Measurements from ENCODE around the gene B3GALT2.
"Not testable (repeated sequence)": the region's sequence is repeated elsewhere in the genome, so short reads cannot be mapped to it uniquely, and the experiment has no call there.

B3GALT2 gene

GRCh38 chr1:193192586-193192985 is 6.2 kb upstream of the B3GALT2 start:
- POLR2A ChIA-PET = no interaction called here
- DNase-seq = no peak
- Histone ChIP-seq H3K4me1 (ENCODE audit: control extremely low read depth in 1 of 4, control insufficient read depth in 4 of 4, insufficient read depth in 4 of 4, low read length in 3 of 4) (peaks cover 0 to 4% (median 0%) of the 10 kb centered on the region in 4 experiments), H3K27me3 (replicated peaks in 2 of 5; ENCODE audit: control insufficient read depth in 4 of 5, insufficient read depth in 5 of 5, low read length in 4 of 5) (no peaks in the 10 kb centered on the region), H3K4me3 (ENCODE audit: control insufficient read depth in 1 of 7, extremely low read depth in 1 of 7, insufficient read depth in 4 of 7, low read depth in 2 of 7, low read length in 6 of 7) (no peak overlapping the region), H3K36me3 (ENCODE audit: control insufficient read depth in 4 of 4, insufficient read depth in 4 of 4, low read length in 3 of 4) (peaks cover 3 to 12% (median 9%) of the 10 kb centered on the region in 4 experiments), H3K27ac (ENCODE audit: insufficient read depth in 1 of 2, low read depth in 1 of 2, low read length in 2 of 2, poor library complexity in 1 of 2, severe bottlenecking in 2 of 2) (no peak overlapping the region), H3K9me3 (ENCODE audit: control extremely low read depth in 1 of 5, control insufficient read depth in 4 of 5, insufficient read depth in 2 of 5, low read depth in 1 of 5, low read length in 4 of 5) (peaks cover 3 to 13% (median 6%) of the 10 kb centered on the region in 5 experiments)
- CTCF ChIA-PET = interaction anchor here (1.2 to 1.3 kb wide), 2 partner anchors 12 to 16 kb away, joined by 3 to 4 read pairs; no protein-coding TSS in a partner anchor
- WGBS (ENCODE audit: insufficient coverage) = 100% methylated on average over 8 of the region's 8 CpGs

GRCh38 chr1:193190096-193190744 is 3.8 kb upstream of the B3GALT2 start:
- peaks cover 3 to 13% (median 6%) of the 10 kb centered on the region in 5 experiments for H3K9me3 ChIP-seq (ENCODE audit: control extremely low read depth in 1 of 5, control insufficient read depth in 4 of 5, insufficient read depth in 2 of 5, low read depth in 1 of 5, low read length in 4 of 5)
- DNase-seq = peak; percentile 13 to 69 (median 62)
- H3K4me1 ChIP-seq (ENCODE audit: control extremely low read depth in 1 of 4, control insufficient read depth in 4 of 4, insufficient read depth in 4 of 4, low read length in 3 of 4) = peaks cover 0 to 12% (median 8%) of the 10 kb centered on the region in 4 experiments
- H3K4me3 ChIP-seq (ENCODE audit: control insufficient read depth in 1 of 7, extremely low read depth in 1 of 7, insufficient read depth in 4 of 7, low read depth in 2 of 7, low read length in 6 of 7) = no peak overlapping the region
- no peak overlapping the region for H3K27ac ChIP-seq (ENCODE audit: insufficient read depth in 1 of 2, low read depth in 1 of 2, low read length in 2 of 2, poor library complexity in 1 of 2, severe bottlenecking in 2 of 2)
- POLR2A ChIA-PET = no interaction called here
- CTCF ChIA-PET = interaction anchor here (1.2 to 2.3 kb wide), 2 partner anchors 9 to 32 kb away, joined by 3 to 10 read pairs; no protein-coding TSS in a partner anchor
- H3K36me3 ChIP-seq (ENCODE audit: control insufficient read depth in 4 of 4, insufficient read depth in 4 of 4, low read length in 3 of 4) = peaks cover 3 to 12% (median 9%) of the 10 kb centered on the region in 4 experiments
- no peaks in the 10 kb centered on the region for H3K27me3 ChIP-seq (replicated peaks in 2 of 5; ENCODE audit: control insufficient read depth in 4 of 5, insufficient read depth in 5 of 5, low read length in 4 of 5)

GRCh38 chr1:193189442-193190095 is 3.2 kb upstream of the B3GALT2 start:
- Histone ChIP-seq H3K27me3 (replicated peaks in 2 of 5; ENCODE audit: control insufficient read depth in 4 of 5, insufficient read depth in 5 of 5, low read length in 4 of 5) (no peaks in the 10 kb centered on the region), H3K9me3 (ENCODE audit: control extremely low read depth in 1 of 5, control insufficient read depth in 4 of 5, insufficient read depth in 2 of 5, low read depth in 1 of 5, low read length in 4 of 5) (peaks cover 1 to 13% (median 6%) of the 10 kb centered on the region in 5 experiments), H3K36me3 (ENCODE audit: control insufficient read depth in 4 of 4, insufficient read depth in 4 of 4, low read length in 3 of 4) (peaks cover 3 to 12% (median 7%) of the 10 kb centered on the region in 4 experiments), H3K27ac (ENCODE audit: insufficient read depth in 1 of 2, low read depth in 1 of 2, low read length in 2 of 2, poor library complexity in 1 of 2, severe bottlenecking in 2 of 2) (no peak overlapping the region), H3K4me1 (ENCODE audit: control extremely low read depth in 1 of 4, control insufficient read depth in 4 of 4, insufficient read depth in 4 of 4, low read length in 3 of 4) (peaks cover 0 to 12% (median 8%) of the 10 kb centered on the region in 4 experiments), H3K4me3 (ENCODE audit: control insufficient read depth in 1 of 7, extremely low read depth in 1 of 7, insufficient read depth in 4 of 7, low read depth in 2 of 7, low read length in 6 of 7) (no peak overlapping the region)
- 100% methylated on average over 1 of the region's 3 CpGs for WGBS (ENCODE audit: insufficient coverage)
- no peak for DNase-seq
- POLR2A ChIA-PET = interaction anchor here (0.5 kb wide), 1 partner anchor 63 kb away, joined by 6 read pairs; no protein-coding TSS in a partner anchor
- CTCF ChIA-PET = interaction anchor here (1.2 to 2.3 kb wide), 2 partner anchors 8 to 33 kb away, joined by 3 to 10 read pairs; no protein-coding TSS in a partner anchor

GRCh38 chr1:193188915-193189314 is 2.5 kb upstream of the B3GALT2 start:
- WGBS (ENCODE audit: insufficient coverage) = 100% methylated on average over 5 of the region's 7 CpGs
- POLR2A ChIA-PET = interaction anchor here (0.5 kb wide), 1 partner anchor 62 kb away, joined by 6 read pairs; no protein-coding TSS in a partner anchor
- H3K4me3 ChIP-seq (ENCODE audit: control insufficient read depth in 1 of 7, extremely low read depth in 1 of 7, insufficient read depth in 4 of 7, low read depth in 2 of 7, low read length in 6 of 7); H3K27me3 ChIP-seq (replicated peaks in 2 of 5; ENCODE audit: control insufficient read depth in 4 of 5, insufficient read depth in 5 of 5, low read length in 4 of 5); DNase-seq; H3K27ac ChIP-seq (ENCODE audit: insufficient read depth in 1 of 2, low read depth in 1 of 2, low read length in 2 of 2, poor library complexity in 1 of 2, severe bottlenecking in 2 of 2): not testable (repeated sequence)
- peaks cover 0 to 12% (median 8%) of the 10 kb centered on the region in 4 experiments for H3K4me1 ChIP-seq (ENCODE audit: control extremely low read depth in 1 of 4, control insufficient read depth in 4 of 4, insufficient read depth in 4 of 4, low read length in 3 of 4)
- H3K9me3 ChIP-seq (ENCODE audit: control extremely low read depth in 1 of 5, control insufficient read depth in 4 of 5, insufficient read depth in 2 of 5, low read depth in 1 of 5, low read length in 4 of 5) = peaks cover 1 to 13% (median 6%) of the 10 kb centered on the region in 5 experiments
- H3K36me3 ChIP-seq (ENCODE audit: control insufficient read depth in 4 of 4, insufficient read depth in 4 of 4, low read length in 3 of 4) = peaks cover 3 to 12% (median 7%) of the 10 kb centered on the region in 4 experiments
- CTCF ChIA-PET = interaction anchor here (0.9 kb wide), 1 partner anchor 30 kb away, joined by 3 read pairs; no protein-coding TSS in a partner anchor

GRCh38 chr1:193187114-193187513 is 701 bp upstream of the B3GALT2 start:
- ChIA-PET POLR2A (no interaction called here), CTCF (interaction anchor here (0.9 kb wide), 1 partner anchor 80 kb away, joined by 3 read pairs; no protein-coding TSS in a partner anchor)
- no CpG with 5 or more reads among the region's 1 CpG for WGBS (ENCODE audit: insufficient coverage)
- no peaks in the 10 kb centered on the region for H3K27me3 ChIP-seq (replicated peaks in 2 of 5; ENCODE audit: control insufficient read depth in 4 of 5, insufficient read depth in 5 of 5, low read length in 4 of 5)
- H3K27ac ChIP-seq (ENCODE audit: insufficient read depth in 1 of 2, low read depth in 1 of 2, low read length in 2 of 2, poor library complexity in 1 of 2, severe bottlenecking in 2 of 2) = no peak overlapping the region
- H3K4me1 ChIP-seq (ENCODE audit: control extremely low read depth in 1 of 4, control insufficient read depth in 4 of 4, insufficient read depth in 4 of 4, low read length in 3 of 4) = peaks cover 0 to 12% (median 8%) of the 10 kb centered on the region in 4 experiments
- H3K36me3 ChIP-seq (ENCODE audit: control insufficient read depth in 4 of 4, insufficient read depth in 4 of 4, low read length in 3 of 4) = peaks cover 0 to 2% (median 2%) of the 10 kb centered on the region in 4 experiments
- DNase-seq = no peak
- H3K4me3 ChIP-seq (ENCODE audit: control insufficient read depth in 1 of 7, extremely low read depth in 1 of 7, insufficient read depth in 4 of 7, low read depth in 2 of 7, low read length in 6 of 7) = no peak overlapping the region
- peaks cover 0 to 2% (median 0%) of the 10 kb centered on the region in 5 experiments for H3K9me3 ChIP-seq (ENCODE audit: control extremely low read depth in 1 of 5, control insufficient read depth in 4 of 5, insufficient read depth in 2 of 5, low read depth in 1 of 5, low read length in 4 of 5)

GRCh38 chr1:193185211-193185610 is 1.2 kb downstream of the B3GALT2 start:
- Histone ChIP-seq H3K4me1 (ENCODE audit: control extremely low read depth in 1 of 4, control insufficient read depth in 4 of 4, insufficient read depth in 4 of 4, low read length in 3 of 4) (peaks cover 0 to 11% (median 8%) of the 10 kb centered on the region in 4 experiments), H3K27me3 (replicated peaks in 2 of 5; ENCODE audit: control insufficient read depth in 4 of 5, insufficient read depth in 5 of 5, low read length in 4 of 5) (no peaks in the 10 kb centered on the region), H3K9me3 (ENCODE audit: control extremely low read depth in 1 of 5, control insufficient read depth in 4 of 5, insufficient read depth in 2 of 5, low read depth in 1 of 5, low read length in 4 of 5) (no peaks in the 10 kb centered on the region), H3K4me3 (ENCODE audit: control insufficient read depth in 1 of 7, extremely low read depth in 1 of 7, insufficient read depth in 4 of 7, low read depth in 2 of 7, low read length in 6 of 7) (no peak overlapping the region), H3K27ac (ENCODE audit: insufficient read depth in 1 of 2, low read depth in 1 of 2, low read length in 2 of 2, poor library complexity in 1 of 2, severe bottlenecking in 2 of 2) (no peak overlapping the region), H3K36me3 (ENCODE audit: control insufficient read depth in 4 of 4, insufficient read depth in 4 of 4, low read length in 3 of 4) (no peaks in the 10 kb centered on the region)
- 80% methylated on average over 1 of the region's 2 CpGs for WGBS (ENCODE audit: insufficient coverage)
- POLR2A ChIA-PET = no interaction called here
- CTCF ChIA-PET = interaction anchor here (1.0 to 1.4 kb wide), 3 partner anchors 13 to 43 kb away, joined by 3 to 5 read pairs (median 4); no protein-coding TSS in a partner anchor
- DNase-seq = no peak

All from common myeloid progenitor, CD34-positive (primary cell).